PC-3 (cell line): ENCODE measurements around the gene TRIM66. TPM values are rescaled to one million over a fixed set of nuclear protein-coding genes. Genes with fewer than 3 reads are reported as not detected.
A peak's percentile ranks its signal among the peaks of the same experiment; 100 is the strongest.

ENCODE experiments used
- ATAC-seq: fragments of 200-7000 bp; cut with Tn5 transposase; 2 replicates; pipeline ENCODE4 v1.9.1; 2020; ENCODE audit warnings: mild to moderate bottlenecking, moderate library complexity
- BruUV-seq: library from RNA; stranded (reverse); fragments of 400-500 nt; replicated peaks from 2 replicates; lab custom pipeline; 2021; lab: Mats Ljungman, UMichigan
- CTCF ChIA-PET: fragments of 300-600 bp; sonication (Branson Sonifier 250); formaldehyde crosslinking; loops from one replicate; lab custom pipeline; 2022; ENCODE audit warnings: antibody characterized with exemption; lab: Charles Lee
- POLR2A ChIA-PET: fragments of 300-600 bp; sonication (Branson Sonifier 250); formaldehyde crosslinking; loops from one replicate; lab custom pipeline; 2022; ENCODE audit warnings: antibody characterized with exemption; ENCODE audit not compliant: unreplicated experiment; lab: Charles Lee
- DNase-seq: peaks from one replicate; pipeline ENCODE4 v3.0.0-alpha.2; 2015
- H2AFZ ChIP-seq: fragments of 300-600 bp; sonication (generic); 2 replicates; pipeline ENCODE4 v1.6.0; 2016; ENCODE audit warnings: antibody characterized with exemption, low read length
- H3F3A ChIP-seq: fragments of 300-600 bp; sonication (generic); one replicate; pipeline ENCODE4 v1.6.0; 2017; ENCODE audit warnings: antibody characterized with exemption, low read length, control low read depth, mild to moderate bottlenecking; ENCODE audit not compliant: unreplicated experiment
- H3K27ac ChIP-seq: fragments of 300-600 bp; sonication (generic); 2 replicates; pipeline ENCODE4 v1.5.1; 2016; ENCODE audit warnings: mild to moderate bottlenecking, low read length
- H3K27me3 ChIP-seq: fragments of 300-600 bp; sonication (generic); 2 replicates; pipeline ENCODE4 v1.6.1; 2016; ENCODE audit warnings: low read length, mixed read lengths
- H3K36me3 ChIP-seq: fragments of 300-600 bp; sonication (generic); 2 replicates; pipeline ENCODE4 v1.6.1; 2016; ENCODE audit warnings: low read depth, mixed run types, low read length, mixed read lengths
- H3K4me1 ChIP-seq: fragments of 300-600 bp; sonication (generic); 2 replicates; pipeline ENCODE4 v1.5.1; 2016; ENCODE audit warnings: low read length; ENCODE audit not compliant: insufficient read depth
- H3K4me2 ChIP-seq: fragments of 300-600 bp; sonication (generic); 2 replicates; pipeline ENCODE4 v1.6.0; 2016; ENCODE audit warnings: low read length
- H3K4me3 ChIP-seq: fragments of 300-600 bp; sonication (generic); 2 replicates; pipeline ENCODE4 v1.5.1; 2016; ENCODE audit warnings: mild to moderate bottlenecking, low read length, mixed read lengths
- H3K79me2 ChIP-seq: fragments of 300-600 bp; sonication (generic); 2 replicates; pipeline ENCODE4 v1.6.1; 2017; ENCODE audit warnings: low read length, mixed read lengths
- H3K9ac ChIP-seq: fragments of 300-600 bp; sonication (generic); 2 replicates; pipeline ENCODE4 v1.6.0; 2016; ENCODE audit warnings: mild to moderate bottlenecking, low read length
- H3K9me2 ChIP-seq: fragments of 300-600 bp; sonication (generic); replicated peaks from 2 replicates; pipeline ENCODE4 v1.6.1; 2016; ENCODE audit warnings: mixed run types, low read length, mixed read lengths
- H3K9me3 ChIP-seq: fragments of 300-600 bp; sonication (generic); 2 replicates; pipeline ENCODE4 v1.6.1; 2016; ENCODE audit warnings: low read length, mixed read lengths
- H4K20me1 ChIP-seq: fragments of 300-600 bp; sonication (generic); 2 replicates; pipeline ENCODE4 v1.6.1; 2016; ENCODE audit warnings: low read length, mixed read lengths
- EZH2 ChIP-seq: fragments of 300-600 bp; sonication (generic); IDR thresholded peaks from one replicate; pipeline ENCODE4 v1.6.1; 2017; ENCODE audit warnings: antibody characterized with exemption, mild to moderate bottlenecking, low read length; ENCODE audit not compliant: unreplicated experiment
- EZH2phosphoT487 ChIP-seq: fragments of 300-600 bp; sonication (generic); IDR thresholded peaks from 2 replicates; pipeline ENCODE4 v1.6.1; 2018; ENCODE audit warnings: mild to moderate bottlenecking, antibody characterized with exemption, low read length, borderline replicate concordance
- intact Hi-C: fragments of 100-400 bp; cut with micrococcal nuclease; formaldehyde crosslinking; loops from 2 replicates; pipeline ENCODE4 v1.9.0; 2023
- total RNA-seq: library from RNA; depleted of rRNA; stranded (reverse); fragments of >200 nt; gene quantifications from 2 replicates; pipeline ENCODE4 v1.2.3, GENCODE V29; 2014
- TF ChIP-seq, protein P1 (sequence below): fragments of 300-600 bp; sonication (generic); conservative IDR thresholded peaks from 2 replicates; pipeline ENCODE4 v1.5.1; 2017; ENCODE audit warnings: antibody characterized with exemption, low read depth, mild to moderate bottlenecking, low read length

Gene TRIM66
- total RNA-seq, 1 experiment from 2014 or later = 5.5 TPM

DNA sequence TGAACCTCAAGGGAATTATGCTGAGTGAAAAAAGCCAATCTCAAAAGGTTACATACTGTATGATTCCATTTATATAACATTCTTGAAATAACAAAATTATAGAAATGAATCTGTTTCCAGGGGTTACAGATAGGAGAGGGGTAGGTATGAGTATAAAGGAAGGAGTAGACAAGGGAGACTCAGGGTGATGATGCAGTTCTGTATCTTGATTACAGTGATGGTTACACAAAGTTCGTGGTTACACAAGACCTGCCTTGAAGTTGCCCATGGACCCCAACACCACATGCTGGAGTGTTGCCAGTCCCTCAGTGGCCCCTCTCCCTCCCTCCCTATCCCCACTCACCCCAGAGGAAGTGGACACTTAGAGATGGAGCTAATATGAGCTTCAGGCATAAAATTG is 108.7 kb downstream of the TRIM66 start:
- DNase-seq (no peak), ATAC-seq (no peak)
- H3K4me1 ChIP-seq = no peaks in the 10 kb centered on the region
- no peaks in the 10 kb centered on the region for H3K79me2 ChIP-seq
- no TSS peak for BruUV-seq
- H3K9ac ChIP-seq = no peak overlapping the region
- TF ChIP-seq, protein P1, sequence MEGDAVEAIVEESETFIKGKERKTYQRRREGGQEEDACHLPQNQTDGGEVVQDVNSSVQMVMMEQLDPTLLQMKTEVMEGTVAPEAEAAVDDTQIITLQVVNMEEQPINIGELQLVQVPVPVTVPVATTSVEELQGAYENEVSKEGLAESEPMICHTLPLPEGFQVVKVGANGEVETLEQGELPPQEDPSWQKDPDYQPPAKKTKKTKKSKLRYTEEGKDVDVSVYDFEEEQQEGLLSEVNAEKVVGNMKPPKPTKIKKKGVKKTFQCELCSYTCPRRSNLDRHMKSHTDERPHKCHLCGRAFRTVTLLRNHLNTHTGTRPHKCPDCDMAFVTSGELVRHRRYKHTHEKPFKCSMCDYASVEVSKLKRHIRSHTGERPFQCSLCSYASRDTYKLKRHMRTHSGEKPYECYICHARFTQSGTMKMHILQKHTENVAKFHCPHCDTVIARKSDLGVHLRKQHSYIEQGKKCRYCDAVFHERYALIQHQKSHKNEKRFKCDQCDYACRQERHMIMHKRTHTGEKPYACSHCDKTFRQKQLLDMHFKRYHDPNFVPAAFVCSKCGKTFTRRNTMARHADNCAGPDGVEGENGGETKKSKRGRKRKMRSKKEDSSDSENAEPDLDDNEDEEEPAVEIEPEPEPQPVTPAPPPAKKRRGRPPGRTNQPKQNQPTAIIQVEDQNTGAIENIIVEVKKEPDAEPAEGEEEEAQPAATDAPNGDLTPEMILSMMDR = no peak
- TF ChIP-seq EZH2 (no peak), EZH2phosphoT487 (no peak)
- H3K9me3 ChIP-seq = no peaks in the 10 kb centered on the region
- no peak overlapping the region for H3K27ac ChIP-seq
- CTCF ChIA-PET = no interaction called here
- POLR2A ChIA-PET = no interaction called here
- no peaks in the 10 kb centered on the region for H4K20me1 ChIP-seq
- intact Hi-C loops = no loop called here
- no peak overlapping the region for H2AFZ ChIP-seq
- no peaks in the 10 kb centered on the region for H3K9me2 ChIP-seq
- no peaks in the 10 kb centered on the region for H3K36me3 ChIP-seq
- H3K4me2 ChIP-seq = no peak overlapping the region
- H3K27me3 ChIP-seq = peaks cover 21% of the 10 kb centered on the region
- no peak overlapping the region for H3K4me3 ChIP-seq
- H3F3A ChIP-seq = no peaks in the 10 kb centered on the region

DNA sequence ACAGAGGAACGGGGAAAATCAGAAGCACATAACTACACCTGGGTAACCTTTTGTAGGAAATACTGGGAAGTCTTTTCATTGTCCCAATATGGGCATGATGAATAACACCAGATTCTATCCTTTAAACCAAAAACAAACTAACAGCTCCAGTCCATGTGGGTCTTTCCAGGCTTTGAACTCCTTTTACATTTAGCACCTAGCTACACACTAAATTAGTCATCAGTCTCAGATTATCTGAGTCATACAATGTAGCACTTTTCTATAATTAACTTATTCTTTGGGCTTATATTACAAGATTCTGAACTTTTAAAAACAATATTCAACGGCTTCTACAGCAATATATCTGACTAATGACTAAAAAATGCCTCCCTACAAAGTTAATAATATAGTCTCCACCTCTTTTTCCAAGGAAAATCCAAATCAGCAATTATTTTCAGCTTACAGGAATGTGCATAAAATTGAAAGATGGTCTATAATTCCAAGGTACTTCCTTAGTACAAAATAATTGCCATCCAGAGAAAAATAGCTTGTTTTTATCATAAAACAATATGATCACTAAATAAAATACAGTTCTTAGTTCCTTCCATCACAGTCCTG is 114.8 kb downstream of the TRIM66 start:
- Histone ChIP-seq H3K4me3 (no peak overlapping the region), H3K4me1 (no peaks in the 10 kb centered on the region), H2AFZ (no peak overlapping the region), H3K36me3 (no peaks in the 10 kb centered on the region), H3K9me3 (no peaks in the 10 kb centered on the region), H3K9ac (no peak overlapping the region), H3K27me3 (peaks cover 39% of the 10 kb centered on the region), H3K4me2 (no peak overlapping the region), H3K9me2 (no peaks in the 10 kb centered on the region), H3K27ac (no peak overlapping the region), H4K20me1 (no peaks in the 10 kb centered on the region), H3F3A (no peaks in the 10 kb centered on the region), H3K79me2 (no peaks in the 10 kb centered on the region)
- DNase-seq (no peak), ATAC-seq (no peak)
- no peak for TF ChIP-seq EZH2
- TF ChIP-seq EZH2phosphoT487 = no peak
- TF ChIP-seq, protein P1 = no peak
- intact Hi-C loops = loop anchor here (5.0 kb wide), 1 partner anchor 240 kb away; no protein-coding TSS in a partner anchor
- POLR2A ChIA-PET = no interaction called here
- CTCF ChIA-PET = no interaction called here
- BruUV-seq = no TSS peak

DNA sequence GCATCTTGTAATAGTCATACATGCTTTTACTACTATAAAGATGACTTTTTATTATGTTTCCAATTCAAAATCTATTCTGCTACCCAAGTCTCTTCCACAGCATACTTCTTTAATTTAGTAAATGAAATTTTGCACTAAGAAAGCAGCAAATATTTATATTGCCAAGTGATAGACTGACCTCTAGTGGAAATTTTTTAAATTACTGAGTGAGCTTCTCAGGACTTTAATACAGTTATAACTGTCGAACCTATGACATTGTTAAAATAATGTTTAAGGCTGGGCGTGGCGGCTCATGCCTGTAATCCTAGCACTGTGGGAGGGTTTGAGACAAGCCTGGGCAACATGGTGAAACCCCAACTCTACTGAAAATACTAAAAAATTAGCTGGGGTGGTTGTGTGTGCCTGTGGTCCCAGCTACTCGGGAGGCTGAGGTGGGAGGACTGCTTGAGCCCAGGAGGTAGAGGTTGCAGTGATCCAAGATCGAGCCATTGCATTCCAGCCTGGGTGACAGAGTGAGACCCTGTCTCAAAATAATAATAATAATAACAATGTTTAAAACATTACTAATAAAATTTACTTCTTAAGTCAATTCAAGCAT is 115.8 kb downstream of the TRIM66 start:
- H3K4me2 ChIP-seq = no peak overlapping the region
- peak; percentile 85 for ATAC-seq
- no peaks in the 10 kb centered on the region for H3K36me3 ChIP-seq
- no peaks in the 10 kb centered on the region for H3K79me2 ChIP-seq
- no peaks in the 10 kb centered on the region for H3F3A ChIP-seq
- BruUV-seq = no TSS peak
- no peak for TF ChIP-seq EZH2
- TF ChIP-seq, protein P1 = peak; percentile 69
- ChIA-PET POLR2A (no interaction called here), CTCF (interaction anchor here (0.7 to 1.0 kb wide), 3 partner anchors 339 to 376 kb away, joined by 3 to 5 read pairs (median 4); no protein-coding TSS in a partner anchor)
- no peaks in the 10 kb centered on the region for H3K4me1 ChIP-seq
- no peak overlapping the region for H3K27ac ChIP-seq
- H3K27me3 ChIP-seq = peaks cover 44% of the 10 kb centered on the region
- H2AFZ ChIP-seq = no peak overlapping the region
- DNase-seq = peak; percentile 84
- no peaks in the 10 kb centered on the region for H4K20me1 ChIP-seq
- H3K9me3 ChIP-seq = no peaks in the 10 kb centered on the region
- H3K9me2 ChIP-seq = no peaks in the 10 kb centered on the region
- intact Hi-C loops = loop anchor here (1.0 to 5.0 kb wide), 3 partner anchors 239 to 374 kb away; no protein-coding TSS in a partner anchor
- H3K9ac ChIP-seq = no peak overlapping the region
- H3K4me3 ChIP-seq = no peak overlapping the region
